Measurements from ENCODE around the gene TTC34.

Gene TTC34

GRCh38 chr1:2587860-2588571, 213.5 kb downstream of the TTC34 start:
- DNase-seq: no peak

DNA sequence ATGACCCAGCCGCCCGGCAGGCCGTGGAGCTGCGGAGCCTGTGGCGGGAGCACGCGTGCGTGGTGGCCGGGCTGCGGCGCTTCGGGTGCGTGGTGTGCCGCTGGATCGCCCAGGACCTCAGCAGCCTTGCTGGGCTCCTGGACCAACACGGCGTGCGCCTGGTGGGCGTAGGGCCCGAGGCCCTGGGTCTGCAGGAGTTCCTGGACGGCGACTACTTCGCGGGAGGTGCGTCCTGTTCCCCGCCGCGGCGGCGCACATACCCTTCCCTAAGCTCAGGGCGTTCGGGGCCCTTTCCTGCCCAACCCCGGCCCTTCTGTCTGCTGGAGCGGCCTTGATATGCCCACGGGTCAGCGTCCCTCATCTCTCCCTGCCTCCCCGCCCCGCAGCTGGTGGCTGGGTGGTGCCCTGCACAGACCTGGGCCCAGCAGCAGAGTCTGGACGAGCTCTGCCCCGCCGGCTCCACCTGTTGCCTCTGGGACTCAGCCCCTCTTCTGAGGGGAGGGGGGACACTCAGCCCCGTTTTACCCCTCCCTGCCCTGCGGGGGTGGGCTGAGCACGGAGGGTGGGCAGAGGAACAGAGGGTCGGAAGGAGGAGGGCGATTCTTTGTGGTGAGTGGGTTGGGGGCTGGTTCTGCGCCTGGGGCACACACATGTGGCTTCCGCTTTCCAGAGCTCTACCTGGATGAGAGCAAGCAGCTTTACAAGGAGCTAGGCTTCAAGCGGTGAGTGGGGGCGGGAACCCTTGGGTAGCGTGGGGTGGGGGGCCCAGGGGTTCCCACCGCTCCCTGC, 214.2 kb downstream of the TTC34 start:
- DNase-seq: no peak

GRCh38 chr1:2586154-2587070, 215.1 kb downstream of the TTC34 start, which contains the start of gene PRXL2B:
PRXL2B (plus strand) TSS chr1:2586777; CDS start chr1:2586886, 109 bp downstream.
- DNase-seq: peak; percentile 96

Measured in CD4-positive, alpha-beta T cell treated with Interleukin-10 for 1 hour (primary cell).